OCI-M1 (cell line): ENCODE data around the gene KCNK10.

ENCODE experiments used
- DNase-seq: peaks from one replicate; lab custom pipeline; 2025; lab: John Stamatoyannopoulos, UW

KCNK10 gene

DNA sequence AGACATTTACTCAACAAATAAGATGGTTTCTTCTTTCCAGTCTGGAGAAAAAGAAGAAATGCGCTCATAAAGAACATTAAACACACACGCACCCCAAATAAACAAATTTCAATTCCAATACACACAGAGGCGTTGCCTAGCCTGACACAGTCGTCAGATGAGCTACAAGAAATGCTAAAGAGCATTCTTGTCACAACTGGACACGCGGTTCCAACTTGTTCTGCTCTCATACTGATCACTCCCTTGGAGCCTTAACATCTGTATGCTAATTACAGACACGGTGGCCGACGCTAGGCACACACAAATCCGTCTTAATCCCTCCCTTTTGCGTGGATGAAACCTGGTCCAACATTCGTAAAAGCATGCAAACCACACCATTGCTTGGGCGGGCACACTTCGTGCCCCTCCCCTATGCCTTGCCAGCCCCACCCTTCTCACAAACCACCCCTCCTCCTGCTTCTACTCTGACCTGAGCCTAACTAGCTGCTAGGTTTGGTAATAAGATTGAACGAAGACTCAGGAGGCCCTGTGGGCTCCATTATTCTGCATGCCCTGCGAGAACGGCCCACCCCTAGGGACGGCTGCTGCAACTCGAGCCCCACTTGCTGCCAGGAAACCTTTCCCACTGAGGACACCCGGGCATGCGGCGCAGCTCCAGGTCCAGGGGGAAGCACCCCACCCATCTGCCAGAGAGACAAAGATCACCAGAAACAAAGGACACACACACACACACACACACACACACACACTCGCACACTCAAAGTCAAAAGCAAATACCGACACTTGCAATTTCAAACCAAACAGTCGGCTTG lies 1.2 kb downstream of the KCNK10 start:
- no peak for DNase-seq

DNA sequence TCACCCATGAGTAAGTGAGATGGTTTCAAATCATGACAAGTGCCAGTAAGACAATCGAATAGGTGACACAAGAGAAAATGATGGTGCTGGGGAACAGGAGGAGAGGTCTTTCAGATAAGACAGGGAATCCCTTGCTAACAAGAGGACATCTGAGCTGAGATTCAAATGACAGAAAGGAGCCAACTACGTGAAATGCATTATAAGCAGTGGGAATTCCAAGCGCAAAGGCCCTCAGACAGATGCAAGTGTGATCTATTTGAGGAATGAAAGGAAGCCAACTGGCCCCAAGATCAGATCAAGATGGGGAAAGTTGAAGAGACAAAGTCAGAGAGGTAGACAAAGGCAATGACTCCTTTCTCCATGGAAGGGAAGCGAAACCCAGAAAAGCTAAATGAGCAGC lies 4.7 kb downstream of the KCNK10 start:
- DNase-seq: no peak

GRCh38 chr14:88316521-88316920 lies 6.5 kb downstream of the KCNK10 start:
- no peak for DNase-seq

DNA sequence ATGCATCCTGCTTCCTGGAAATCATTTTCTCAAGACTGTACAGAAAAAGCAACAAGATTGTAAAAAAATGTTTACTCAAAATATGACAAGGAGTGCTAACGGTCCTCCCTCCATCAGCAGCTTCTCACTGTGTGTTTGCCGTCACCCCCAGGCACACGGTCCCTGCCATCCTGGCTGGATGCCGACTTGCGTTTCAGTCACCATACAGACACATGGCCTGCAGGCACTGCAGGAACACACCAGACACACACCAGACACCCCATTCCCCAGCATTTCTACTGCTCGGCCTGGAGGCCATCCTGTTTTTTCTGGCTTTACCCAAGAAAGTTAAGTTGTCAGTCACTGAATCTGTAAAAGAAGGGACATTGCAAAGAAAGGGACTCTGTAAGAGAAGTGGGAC lies 10.8 kb downstream of the KCNK10 start:
- DNase-seq: no peak

GRCh38 chr14:88311780-88312179 lies 11.3 kb downstream of the KCNK10 start:
- no peak for DNase-seq

- no peak for DNase-seq
These were observed 12.6 kb downstream of the KCNK10 start for GRCh38 chr14:88310449-88310848.

- no peak for DNase-seq
These were observed 13.0 kb downstream of the KCNK10 start for GRCh38 chr14:88310021-88310420.

GRCh38 chr14:88305528-88306322 lies 17.3 kb downstream of the KCNK10 start:
- no peak for DNase-seq

GRCh38 chr14:88303041-88303440 lies 20.0 kb downstream of the KCNK10 start:
- no peak for DNase-seq

- no peak for DNase-seq
These were observed 21.7 kb downstream of the KCNK10 start for GRCh38 chr14:88301381-88301780.

- DNase-seq: no peak
These were observed 22.3 kb downstream of the KCNK10 start for GRCh38 chr14:88300817-88301216.

GRCh38 chr14:88299865-88300530 lies 23.1 kb downstream of the KCNK10 start:
- DNase-seq: peak; percentile 3

DNA sequence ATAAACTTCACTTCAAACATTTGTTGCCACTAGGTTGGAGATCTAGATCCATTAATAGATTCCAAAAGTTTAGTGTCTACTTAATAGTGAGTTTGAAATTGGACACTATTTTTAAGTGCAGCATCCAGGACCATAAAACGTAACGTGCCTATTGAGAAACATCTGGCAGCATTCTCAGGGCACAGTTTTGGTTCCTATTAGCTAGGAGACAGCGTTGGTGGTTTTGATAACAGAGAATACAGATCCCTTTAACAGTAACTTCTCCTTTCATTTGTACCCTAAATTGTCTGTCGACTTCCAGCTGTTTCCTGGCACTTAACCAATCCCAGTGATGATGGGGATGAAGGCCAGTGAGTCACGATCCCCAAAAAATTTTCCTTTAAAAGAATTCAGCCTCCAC lies 25.8 kb downstream of the KCNK10 start:
- DNase-seq: peak; percentile 2

- DNase-seq: peak; percentile 2
These were observed 26.7 kb downstream of the KCNK10 start for GRCh38 chr14:88296351-88296750.

DNA sequence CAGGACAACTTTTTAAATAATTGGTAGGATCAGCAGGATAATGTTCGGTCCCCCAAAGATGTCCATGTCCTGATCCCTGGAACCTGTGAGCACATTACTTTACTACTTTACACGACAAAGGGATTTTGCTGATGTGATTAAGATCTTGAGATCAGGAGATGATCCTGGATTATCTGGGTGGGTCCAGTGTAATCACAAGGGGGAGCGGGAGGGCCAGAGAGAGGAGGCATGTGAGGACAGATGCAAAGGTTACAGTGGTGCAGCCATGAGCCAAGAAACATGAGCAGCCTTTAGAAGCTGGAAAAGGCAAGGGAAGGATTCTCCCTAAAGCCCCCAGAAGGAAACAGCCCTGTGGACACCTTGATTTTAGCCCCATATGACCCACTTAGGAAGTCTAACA lies 33.1 kb downstream of the KCNK10 start:
- no peak for DNase-seq

GRCh38 chr14:88289234-88289633 lies 33.8 kb downstream of the KCNK10 start:
- DNase-seq: peak; percentile 4

DNA sequence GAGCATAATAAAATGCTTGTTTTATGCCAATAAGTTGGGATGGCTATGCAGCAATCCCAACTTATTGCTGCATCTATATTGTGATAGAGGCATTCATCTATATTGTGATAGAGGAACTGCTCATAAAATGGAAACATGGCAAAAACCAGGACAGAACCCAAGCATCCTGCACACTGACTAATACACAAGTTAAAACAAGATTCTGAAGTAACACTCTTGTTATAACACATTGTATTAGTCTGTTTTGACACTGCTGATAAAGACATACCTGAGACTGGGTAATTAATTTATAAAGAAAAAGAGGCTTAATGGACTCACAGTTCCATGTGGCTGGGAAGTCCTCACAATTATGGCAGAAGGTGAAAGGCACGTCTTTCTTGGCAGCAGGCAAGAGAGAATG lies 36.8 kb downstream of the KCNK10 start:
- no peak for DNase-seq

DNA sequence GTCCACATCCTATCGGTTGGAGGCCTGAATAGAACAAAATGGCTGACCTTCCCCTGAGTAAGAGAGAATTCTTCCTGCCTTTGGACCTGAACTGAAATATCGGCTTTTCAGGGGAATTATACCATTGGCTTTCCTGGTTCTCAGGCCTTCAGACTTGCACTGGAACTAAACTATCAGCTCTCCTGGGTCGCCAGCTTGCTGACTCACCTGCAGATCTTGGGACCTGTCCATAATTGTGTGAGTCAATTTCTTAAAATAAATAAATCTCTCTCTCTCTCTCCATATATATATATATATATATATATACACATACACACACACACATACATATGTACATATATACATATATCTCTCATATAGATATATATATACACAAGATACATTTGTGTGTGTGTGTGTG lies 41.6 kb downstream of the KCNK10 start:
- DNase-seq: no peak

GRCh38 chr14:88276923-88277596 lies 46.0 kb downstream of the KCNK10 start:
- DNase-seq: no peak

- DNase-seq: no peak
These were observed 50.4 kb downstream of the KCNK10 start for GRCh38 chr14:88272390-88273269.

DNA sequence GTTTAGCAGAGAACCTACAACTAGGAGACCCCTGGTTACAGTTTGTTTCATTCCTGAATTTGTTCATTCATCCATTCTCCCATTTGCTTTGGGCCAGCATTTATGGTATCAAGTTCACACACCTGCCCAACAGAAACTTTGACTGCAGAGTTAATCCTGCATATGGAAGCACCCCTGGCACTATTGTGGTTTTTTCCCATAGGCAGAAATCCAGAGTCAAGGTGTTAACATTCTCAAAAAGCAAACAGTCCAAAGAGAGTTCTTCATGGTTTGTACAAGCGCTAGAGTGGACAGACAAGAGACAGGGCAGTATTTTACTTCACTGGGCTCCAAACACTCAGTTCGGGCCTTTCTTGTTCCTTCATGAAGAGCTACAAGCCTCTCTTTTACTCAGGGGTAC lies 51.9 kb downstream of the KCNK10 start:
- no peak for DNase-seq
